Astrocyte (in vitro differentiated cells and primary cell): Measurements from ENCODE around the gene TST.

Source experiments
- EZH2 ChIP-seq: IDR thresholded peaks from 2 replicates; pipeline ENCODE4 v1.6.1; 2012; ENCODE audit warnings: mild to moderate bottlenecking, low read length, inconsistent platforms; ENCODE audit not compliant: insufficient read depth
- TF ChIP-seq, protein P1 (sequence below): IDR thresholded peaks from 2 replicates; pipeline ENCODE4 v1.5.1; 2011; ENCODE audit warnings: low read depth, mild to moderate bottlenecking, inconsistent platforms, low read length, moderate library complexity; ENCODE audit not compliant: insufficient read depth

DNA sequence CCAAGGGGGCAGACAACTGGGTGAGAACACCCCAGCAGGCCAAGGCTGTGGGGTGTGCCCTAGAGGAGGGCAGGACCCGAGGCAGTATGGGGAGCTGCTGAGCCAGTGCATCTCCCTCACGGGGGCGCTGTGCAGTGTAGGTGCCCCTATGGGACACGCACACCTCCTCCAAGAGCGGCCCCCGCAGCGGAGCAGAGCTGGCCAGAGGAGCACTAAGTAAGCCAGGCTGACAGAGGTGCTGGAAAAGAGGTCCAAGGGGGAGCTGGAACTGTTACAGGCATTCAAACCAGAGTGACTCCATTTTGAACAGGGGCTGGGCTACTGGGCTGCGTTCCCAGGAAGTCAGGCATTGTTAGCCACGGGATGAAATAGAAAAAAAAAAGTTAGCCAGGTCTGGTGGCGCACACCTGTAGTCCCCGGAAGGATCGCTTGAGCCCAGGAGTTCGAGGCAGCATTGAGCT lies 41.8 kb downstream of the TST start:
- TF ChIP-seq, protein P1, sequence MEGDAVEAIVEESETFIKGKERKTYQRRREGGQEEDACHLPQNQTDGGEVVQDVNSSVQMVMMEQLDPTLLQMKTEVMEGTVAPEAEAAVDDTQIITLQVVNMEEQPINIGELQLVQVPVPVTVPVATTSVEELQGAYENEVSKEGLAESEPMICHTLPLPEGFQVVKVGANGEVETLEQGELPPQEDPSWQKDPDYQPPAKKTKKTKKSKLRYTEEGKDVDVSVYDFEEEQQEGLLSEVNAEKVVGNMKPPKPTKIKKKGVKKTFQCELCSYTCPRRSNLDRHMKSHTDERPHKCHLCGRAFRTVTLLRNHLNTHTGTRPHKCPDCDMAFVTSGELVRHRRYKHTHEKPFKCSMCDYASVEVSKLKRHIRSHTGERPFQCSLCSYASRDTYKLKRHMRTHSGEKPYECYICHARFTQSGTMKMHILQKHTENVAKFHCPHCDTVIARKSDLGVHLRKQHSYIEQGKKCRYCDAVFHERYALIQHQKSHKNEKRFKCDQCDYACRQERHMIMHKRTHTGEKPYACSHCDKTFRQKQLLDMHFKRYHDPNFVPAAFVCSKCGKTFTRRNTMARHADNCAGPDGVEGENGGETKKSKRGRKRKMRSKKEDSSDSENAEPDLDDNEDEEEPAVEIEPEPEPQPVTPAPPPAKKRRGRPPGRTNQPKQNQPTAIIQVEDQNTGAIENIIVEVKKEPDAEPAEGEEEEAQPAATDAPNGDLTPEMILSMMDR = peak; percentile 25
- no peak for TF ChIP-seq EZH2
